Fibroblast of villous mesenchyme (primary cell): ENCODE results near the gene POLE. TPM values are rescaled to one million over a fixed set of nuclear protein-coding genes. Genes with fewer than 3 reads are reported as not detected.

ENCODE experiments used
- DNase-seq: peaks from one replicate; pipeline ENCODE4 v3.0.0-alpha.2; 2010; ENCODE audit warnings: low read depth
- H3K4me3 ChIP-seq: 2 replicates; pipeline ENCODE4 v1.5.1; 2011; ENCODE audit warnings: low read depth, mild to moderate bottlenecking, low read length
- small RNA-seq: library from RNA; depleted of rRNA; stranded (forward); fragments of <200 nt; gene quantifications from one replicate; pipeline ENCODE3, GENCODE V24; 2012
- total RNA-seq: library from RNA; depleted of rRNA; stranded (reverse); fragments of >200 nt; gene quantifications from 2 replicates; pipeline ENCODE4 v1.2.3, GENCODE V29; 2012
- TF ChIP-seq, protein P1 (sequence below): IDR thresholded peaks from 2 replicates; pipeline ENCODE4 v1.5.1; 2012; ENCODE audit warnings: low read depth, mild to moderate bottlenecking, low read length; ENCODE audit not compliant: insufficient read depth

POLE gene
- total RNA-seq, 1 donor, result 26.3 TPM

DNA sequence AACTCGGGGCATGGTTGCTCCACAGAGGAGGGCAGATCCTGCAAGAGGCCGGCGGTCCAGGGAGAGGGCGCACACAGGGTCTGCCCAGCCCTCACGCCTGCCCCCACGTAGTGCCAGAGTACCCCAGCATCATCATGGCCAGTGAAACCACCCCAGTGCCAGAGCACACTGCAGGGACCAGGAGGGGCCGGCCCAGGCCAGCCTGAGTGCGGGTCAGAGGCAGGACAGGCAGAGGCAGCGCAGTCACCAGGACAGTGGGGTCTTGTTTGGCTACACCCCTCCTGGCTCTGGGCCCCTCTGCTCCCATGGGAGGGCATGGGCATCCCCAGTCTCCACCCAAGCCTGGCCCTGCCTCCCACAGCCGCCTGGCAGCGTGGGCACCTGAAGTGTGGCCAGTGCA lies 111.5 kb downstream of the POLE start:
- TF ChIP-seq, protein P1, sequence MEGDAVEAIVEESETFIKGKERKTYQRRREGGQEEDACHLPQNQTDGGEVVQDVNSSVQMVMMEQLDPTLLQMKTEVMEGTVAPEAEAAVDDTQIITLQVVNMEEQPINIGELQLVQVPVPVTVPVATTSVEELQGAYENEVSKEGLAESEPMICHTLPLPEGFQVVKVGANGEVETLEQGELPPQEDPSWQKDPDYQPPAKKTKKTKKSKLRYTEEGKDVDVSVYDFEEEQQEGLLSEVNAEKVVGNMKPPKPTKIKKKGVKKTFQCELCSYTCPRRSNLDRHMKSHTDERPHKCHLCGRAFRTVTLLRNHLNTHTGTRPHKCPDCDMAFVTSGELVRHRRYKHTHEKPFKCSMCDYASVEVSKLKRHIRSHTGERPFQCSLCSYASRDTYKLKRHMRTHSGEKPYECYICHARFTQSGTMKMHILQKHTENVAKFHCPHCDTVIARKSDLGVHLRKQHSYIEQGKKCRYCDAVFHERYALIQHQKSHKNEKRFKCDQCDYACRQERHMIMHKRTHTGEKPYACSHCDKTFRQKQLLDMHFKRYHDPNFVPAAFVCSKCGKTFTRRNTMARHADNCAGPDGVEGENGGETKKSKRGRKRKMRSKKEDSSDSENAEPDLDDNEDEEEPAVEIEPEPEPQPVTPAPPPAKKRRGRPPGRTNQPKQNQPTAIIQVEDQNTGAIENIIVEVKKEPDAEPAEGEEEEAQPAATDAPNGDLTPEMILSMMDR, result no peak
- H3K4me3 ChIP-seq, result no peak overlapping the region
- DNase-seq, result no peak

DNA sequence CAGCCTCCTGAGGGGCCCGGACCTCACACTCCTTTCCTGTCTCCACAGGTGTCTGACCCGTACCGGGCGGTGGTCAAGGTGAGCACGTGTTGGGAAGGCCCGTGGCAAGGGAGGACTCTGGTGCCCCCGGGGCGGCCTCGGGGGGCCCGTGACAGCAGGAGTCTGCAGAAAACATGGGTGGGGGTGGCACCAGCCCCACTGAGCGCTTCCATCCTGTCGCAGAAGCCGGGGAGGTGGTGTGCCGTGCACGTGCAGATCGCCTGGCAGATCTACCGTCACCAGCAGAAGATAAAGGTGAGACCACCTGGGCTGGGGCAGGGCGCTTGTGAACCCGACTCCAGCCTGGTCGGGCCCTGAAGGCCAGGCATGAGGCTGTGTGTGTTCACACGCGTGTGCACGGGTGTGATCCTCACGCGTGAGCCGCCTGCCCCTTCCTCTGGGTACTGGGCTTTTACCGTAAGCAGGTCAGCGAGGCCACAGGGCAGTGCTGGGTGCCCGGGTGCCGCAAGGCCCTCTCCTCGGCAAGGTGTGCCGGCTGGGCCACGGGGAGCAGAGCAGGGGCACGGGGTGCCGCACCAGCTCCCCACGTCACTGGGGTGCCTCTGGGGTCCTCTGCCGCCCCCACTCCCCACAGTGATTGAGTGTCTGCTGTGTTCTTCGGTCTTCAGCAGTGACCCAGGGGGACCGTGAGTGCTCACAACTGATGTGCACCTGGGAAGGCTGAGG lies 112.7 kb downstream of the POLE start:
- TF ChIP-seq, protein P1, result no peak
- no peak for DNase-seq
- no peak overlapping the region for H3K4me3 ChIP-seq

Small RNA genes within 50 kb of the gene (small RNA-seq; reads per million reads assigned to genes)
- gene MIR6763, result not detected
- not detected for gene RNA5SP379

Other genes with a start within 250 kb of the POLE start
- gene FBRSL1, start 197.2 kb downstream of the POLE start, total RNA-seq, result 3.9 and 42.5 TPM in 2 replicates
- gene LRCOL1, start 76.8 kb downstream of the POLE start, total RNA-seq, result 0.32 TPM in 1 of 2 replicates, not detected in the other
- gene P2RX2, start 68.6 kb downstream of the POLE start, total RNA-seq, result not detected in 2 replicates
- gene PXMP2, start 245 bp upstream of the POLE start, total RNA-seq, result 10.8 and 16.4 TPM in 2 replicates
- gene PGAM5, start 23.5 kb upstream of the POLE start, total RNA-seq, result 26.7 and 39.3 TPM in 2 replicates
- 94.4 and 118 TPM in 2 replicates for gene ANKLE2, start 74.5 kb upstream of the POLE start, total RNA-seq
- 133 and 148 TPM in 2 replicates for gene GOLGA3, start 141.5 kb upstream of the POLE start, total RNA-seq
- gene CHFR, start 200.3 kb upstream of the POLE start, total RNA-seq, result 48.8 and 51.9 TPM in 2 replicates